Trophoblast cell (in vitro differentiated cells and primary cell): ENCODE measurements around the gene PCGF5. TPM values are rescaled to one million over a fixed set of nuclear protein-coding genes. Genes with fewer than 3 reads are reported as not detected.

ENCODE experiments used
- DNase-seq, 2 donors: peaks; one replicate each; pipeline ENCODE4 v3.0.0-alpha.2; 2016
- H2AFZ ChIP-seq: 2 replicates; pipeline ENCODE4 v1.6.1; 2013; ENCODE audit warnings: low read length, moderate library complexity, mild to moderate bottlenecking; ENCODE audit not compliant: insufficient read depth, poor library complexity
- H2AK5ac ChIP-seq: 2 replicates; pipeline ENCODE4 v1.6.1; 2013; ENCODE audit warnings: mild to moderate bottlenecking, low read length
- H2BK120ac ChIP-seq: 2 replicates; pipeline ENCODE4 v1.6.1; 2013; ENCODE audit warnings: low read length, mild to moderate bottlenecking, moderate library complexity; ENCODE audit not compliant: insufficient read depth, poor library complexity
- H2BK12ac ChIP-seq: 2 replicates; pipeline ENCODE4 v1.6.1; 2013; ENCODE audit warnings: mild to moderate bottlenecking, low read length, moderate library complexity
- H2BK5ac ChIP-seq: 2 replicates; pipeline ENCODE4 v1.6.1; 2013; ENCODE audit warnings: low read length, low read depth, moderate library complexity, mild to moderate bottlenecking; ENCODE audit not compliant: poor library complexity
- H3K14ac ChIP-seq: 2 replicates; pipeline ENCODE4 v1.6.1; 2013; ENCODE audit warnings: mild to moderate bottlenecking, low read length
- H3K18ac ChIP-seq: 2 replicates; pipeline ENCODE4 v1.6.1; 2013; ENCODE audit warnings: mild to moderate bottlenecking, low read length
- H3K23ac ChIP-seq: 2 replicates; pipeline ENCODE4 v1.6.1; 2013; ENCODE audit warnings: low read length
- H3K27ac ChIP-seq: 2 replicates; pipeline ENCODE4 v1.5.1; 2013; ENCODE audit warnings: low read depth, mild to moderate bottlenecking, inconsistent platforms, low read length, moderate library complexity
- H3K27me3 ChIP-seq: 2 replicates; pipeline ENCODE4 v1.6.1; 2013; ENCODE audit warnings: inconsistent platforms, mild to moderate bottlenecking, low read length, moderate library complexity; ENCODE audit not compliant: insufficient read depth
- H3K36me3 ChIP-seq, 2 experiments: 1 replicate in 1 of 2; 2 replicates in 1 of 2; pipeline ENCODE4 v1.6.1; 2013; ENCODE audit warnings: low read length in 2 of 2, mild to moderate bottlenecking in 2 of 2, moderate library complexity in 1 of 2; ENCODE audit not compliant: insufficient read depth in 2 of 2, control insufficient read depth in 1 of 2
- H3K4ac ChIP-seq: 2 replicates; pipeline ENCODE4 v1.6.1; 2013; ENCODE audit warnings: low read depth, mild to moderate bottlenecking, low read length, moderate library complexity
- H3K4me1 ChIP-seq, 2 experiments: 1 replicate in 1 of 2; 2 replicates in 1 of 2; pipeline ENCODE4 v1.6.1; 2013; ENCODE audit warnings: low read length in 2 of 2, mild to moderate bottlenecking in 2 of 2, moderate library complexity in 1 of 2; ENCODE audit not compliant: insufficient read depth in 2 of 2, control insufficient read depth in 1 of 2
- H3K4me2 ChIP-seq: 2 replicates; pipeline ENCODE4 v1.6.1; 2013; ENCODE audit warnings: inconsistent platforms, mild to moderate bottlenecking, low read length, moderate library complexity
- H3K4me3 ChIP-seq: 2 replicates; pipeline ENCODE4 v1.5.1; 2013; ENCODE audit warnings: mild to moderate bottlenecking, low read depth, low read length, inconsistent platforms
- H3K79me1 ChIP-seq: one replicate; pipeline ENCODE4 v1.6.1; 2013; ENCODE audit warnings: low read length
- H3K79me2 ChIP-seq: 2 replicates; pipeline ENCODE4 v1.6.1; 2013; ENCODE audit warnings: low read length, mild to moderate bottlenecking; ENCODE audit not compliant: control insufficient read depth, insufficient read depth, poor library complexity
- H3K9ac ChIP-seq: 2 replicates; pipeline ENCODE4 v1.6.1; 2013; ENCODE audit warnings: mild to moderate bottlenecking, low read length
- H3K9me3 ChIP-seq: 2 replicates; pipeline ENCODE4 v1.6.1; 2013; ENCODE audit warnings: low read depth, mild to moderate bottlenecking, control low read depth, inconsistent platforms, low read length; ENCODE audit not compliant: insufficient read depth
- H4K12ac ChIP-seq: 2 replicates; pipeline ENCODE4 v1.6.1; 2013; ENCODE audit warnings: low read depth, mild to moderate bottlenecking, low read length, moderate library complexity
- H4K8ac ChIP-seq: 2 replicates; pipeline ENCODE4 v1.6.1; 2013; ENCODE audit warnings: low read depth, mild to moderate bottlenecking, low read length, moderate library complexity
- H4K91ac ChIP-seq: one replicate; pipeline ENCODE4 v1.6.1; 2013; ENCODE audit warnings: low read depth, mild to moderate bottlenecking, low read length, moderate library complexity
- WGBS: extraction: QIAGEN DNeasy Blood & Tissue Kit; methylation state at CpG from one replicate; pipeline ENCODE4 v1.1.7; 2013; ENCODE audit warnings: missing lambda C conversion rate; ENCODE audit not compliant: insufficient read length, insufficient coverage; ENCODE audit errors: extremely low coverage; 5-methylcytosine and 5-hydroxymethylcytosine counted together
- polyA plus RNA-seq: library from polyadenylated mRNA; stranded (reverse); fragments of 200-250 nt; gene quantifications from 2 replicates; pipeline ENCODE4 v1.2.3, GENCODE V29; 2013

PCGF5 gene
- 6.8 and 7.2 TPM in 2 replicates for polyA plus RNA-seq

DNA sequence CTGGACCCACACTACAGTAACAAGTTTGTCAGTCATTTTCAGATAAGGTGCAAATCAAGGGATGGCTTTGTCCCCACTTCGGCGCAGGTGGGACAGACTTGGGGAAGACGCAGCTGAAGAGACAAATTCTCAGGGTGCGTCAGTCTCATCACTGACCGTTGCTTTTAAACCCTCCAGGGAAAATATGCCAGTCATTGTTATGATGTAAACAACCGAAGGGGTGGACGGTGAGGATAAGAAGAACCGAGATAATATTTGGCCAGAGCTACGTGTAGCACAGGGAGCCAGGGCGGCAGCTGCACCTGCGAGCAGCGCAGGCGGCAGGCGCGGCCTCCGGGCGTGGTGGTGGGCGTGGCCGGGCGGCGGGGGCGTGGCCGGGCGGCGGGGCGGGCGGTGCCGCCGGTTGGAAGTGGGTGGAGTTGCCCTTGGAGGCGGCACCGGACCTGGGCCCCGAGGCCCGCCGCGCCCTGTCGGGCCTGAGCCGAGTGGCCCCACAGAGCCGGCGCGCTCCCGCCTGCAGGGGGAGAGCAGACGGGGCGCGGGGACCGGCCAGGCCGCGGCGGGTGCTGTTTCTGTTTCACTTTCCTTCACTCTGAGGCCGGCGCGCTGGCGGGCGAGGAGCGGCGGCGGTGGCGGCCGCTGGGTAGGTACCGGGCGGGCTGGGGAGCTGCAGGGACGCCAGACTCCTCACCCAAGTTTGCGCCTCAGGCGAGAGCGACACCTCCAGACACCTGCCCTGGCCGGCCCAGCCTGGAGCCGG is at the start of gene PCGF5:
Gene PCGF5 (plus strand): TSS at position 470 of the 760 bp plus-strand sequence. CDS start 2,209 bp downstream, outside the sequence.
- H3K79me2 ChIP-seq: no peaks in the 10 kb centered on the region
- no peak within 1 kb of the TSS for H3K27ac ChIP-seq
- H3K27me3 ChIP-seq: peaks cover 5% of the 10 kb centered on the region
- peak within 1 kb of the TSS; percentile 87 for H3K4me2 ChIP-seq
- peak; percentile 80 to 86 for DNase-seq
- peak within 1 kb of the TSS; percentile 63 for H3K9ac ChIP-seq
- H3K4me1 ChIP-seq: peaks cover 2 to 3% of the 10 kb centered on the region in 2 experiments
- H4K91ac ChIP-seq: no peak within 1 kb of the TSS
- H3K23ac ChIP-seq: no peak within 1 kb of the TSS
- no CpG with 5 or more reads among the region's 66 CpGs for WGBS
- no peaks in the 10 kb centered on the region for H3K9me3 ChIP-seq
- peak within 1 kb of the TSS; percentile 14 for H2AFZ ChIP-seq
- no peak within 1 kb of the TSS for H2AK5ac ChIP-seq
- H2BK12ac ChIP-seq: no peak within 1 kb of the TSS
- no peaks in the 10 kb centered on the region for H3K79me1 ChIP-seq
- no peaks in the 10 kb centered on the region for H3K36me3 ChIP-seq
- no peak within 1 kb of the TSS for H4K8ac ChIP-seq
- H4K12ac ChIP-seq: no peak within 1 kb of the TSS
- no peak within 1 kb of the TSS for H3K18ac ChIP-seq
- no peak within 1 kb of the TSS for H2BK5ac ChIP-seq
- H3K14ac ChIP-seq: no peak within 1 kb of the TSS
- no peak within 1 kb of the TSS for H2BK120ac ChIP-seq
- peak within 1 kb of the TSS; percentile 78 for H3K4me3 ChIP-seq
- H3K4ac ChIP-seq: no peak within 1 kb of the TSS

DNA sequence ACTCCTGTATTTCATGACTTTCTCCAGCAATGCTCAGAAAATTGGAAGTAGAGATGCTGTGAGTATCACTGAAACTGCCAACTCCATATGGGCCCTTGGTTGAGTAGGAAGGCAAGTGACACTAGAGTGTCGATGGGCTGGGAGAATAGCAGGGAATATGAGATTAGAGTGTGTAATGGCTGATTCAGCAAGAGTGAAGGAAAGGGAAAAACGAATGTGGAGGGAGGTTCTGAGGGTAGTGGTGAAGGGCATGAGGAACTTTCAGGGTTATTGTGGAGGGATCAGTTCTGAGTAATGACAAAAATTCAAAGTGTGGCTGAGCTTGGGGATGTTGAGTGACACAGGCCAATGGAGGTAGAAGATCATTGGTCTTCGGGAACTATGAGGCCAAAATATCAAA is 49.0 kb upstream of the PCGF5 start:
- Histone ChIP-seq H2AK5ac (no peak overlapping the region), H3K36me3 (no peaks in the 10 kb centered on the region), H3K4me3 (no peak overlapping the region), H3K79me2 (no peaks in the 10 kb centered on the region), H4K12ac (no peak overlapping the region), H3K18ac (no peak overlapping the region), H3K27ac (no peak overlapping the region), H3K14ac (no peak overlapping the region), H3K4me1 (no peaks in the 10 kb centered on the region), H3K79me1 (no peaks in the 10 kb centered on the region), H3K9ac (no peak overlapping the region), H3K9me3 (no peaks in the 10 kb centered on the region), H4K8ac (no peak overlapping the region), H3K4ac (no peak overlapping the region), H2BK120ac (no peak overlapping the region), H3K4me2 (no peak overlapping the region), H2BK5ac (no peak overlapping the region), H3K27me3 (no peaks in the 10 kb centered on the region), H3K23ac (no peak overlapping the region), H2BK12ac (no peak overlapping the region), H4K91ac (no peak overlapping the region), H2AFZ (no peak overlapping the region)
- no CpG with 5 or more reads among the region's 3 CpGs for WGBS
- DNase-seq: no peak

DNA sequence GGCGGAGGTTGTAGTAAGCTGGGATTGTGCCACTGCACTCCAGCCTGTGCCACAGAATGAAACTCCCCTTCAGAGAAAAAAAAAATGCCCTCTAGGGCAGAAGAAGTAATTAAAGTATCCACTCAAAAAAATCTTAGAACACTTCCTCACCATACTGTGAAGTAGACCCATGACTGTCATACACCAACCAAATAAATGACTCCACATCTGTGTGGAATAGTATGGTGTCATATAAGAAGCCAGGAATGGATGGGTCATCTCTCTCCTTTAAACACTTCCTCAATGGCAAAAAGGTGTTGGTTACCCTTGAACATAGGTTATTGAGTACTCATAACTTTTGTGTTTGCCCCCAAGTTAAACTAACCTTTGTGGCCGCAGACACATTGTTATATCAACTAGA is 48.1 kb upstream of the PCGF5 start:
- Histone ChIP-seq H2BK12ac (no peak overlapping the region), H2AK5ac (no peak overlapping the region), H3K18ac (no peak overlapping the region), H4K8ac (no peak overlapping the region), H3K27me3 (no peaks in the 10 kb centered on the region), H3K9me3 (no peaks in the 10 kb centered on the region), H3K14ac (no peak overlapping the region), H3K27ac (no peak overlapping the region), H3K23ac (no peak overlapping the region), H3K4ac (no peak overlapping the region), H4K12ac (no peak overlapping the region), H3K4me3 (no peak overlapping the region), H3K9ac (no peak overlapping the region), H2AFZ (no peak overlapping the region), H2BK120ac (no peak overlapping the region), H3K36me3 (no peaks in the 10 kb centered on the region), H3K4me1 (no peaks in the 10 kb centered on the region), H4K91ac (no peak overlapping the region), H2BK5ac (no peak overlapping the region), H3K4me2 (no peak overlapping the region), H3K79me1 (no peaks in the 10 kb centered on the region), H3K79me2 (no peaks in the 10 kb centered on the region)
- no peak for DNase-seq
- WGBS: no CpG with 5 or more reads among the region's 2 CpGs

DNA sequence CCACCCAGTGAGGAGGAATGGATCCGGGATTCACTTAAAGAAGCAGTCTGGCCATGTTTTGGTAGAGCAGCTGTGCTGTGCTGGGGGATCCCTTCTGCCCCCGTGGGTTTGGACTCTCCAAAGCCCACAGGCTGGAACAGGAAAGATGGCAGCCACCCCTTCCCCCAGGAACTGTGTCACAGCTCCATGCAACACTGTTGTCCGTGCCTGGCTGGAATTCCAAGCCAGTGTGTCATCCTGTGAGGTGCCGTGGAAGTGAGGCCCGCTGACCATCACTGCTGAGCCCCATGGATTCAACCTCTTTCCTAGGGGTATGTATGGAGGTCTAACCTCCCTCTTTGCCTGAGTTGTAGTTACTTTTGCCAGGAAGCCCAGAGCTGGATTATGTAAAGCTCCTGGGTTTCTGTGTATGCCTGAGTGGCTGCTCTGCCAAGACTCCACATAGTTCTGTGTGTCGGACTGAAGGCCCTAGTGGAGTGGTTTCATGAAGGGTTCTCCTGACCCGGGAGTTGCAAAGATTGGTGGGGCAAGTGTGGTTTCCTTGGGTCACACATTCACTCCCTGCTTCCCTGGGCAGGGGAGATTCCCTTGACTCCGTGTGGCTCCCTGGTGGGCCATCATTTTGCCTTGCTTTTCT is 35.1 kb upstream of the PCGF5 start:
- Histone ChIP-seq H3K36me3 (no peaks in the 10 kb centered on the region), H3K9ac (no peak overlapping the region), H2BK5ac (no peak overlapping the region), H3K27me3 (no peaks in the 10 kb centered on the region), H2BK12ac (no peak overlapping the region), H4K91ac (peak overlapping the region; percentile 53), H3K27ac (no peak overlapping the region), H3K79me2 (no peaks in the 10 kb centered on the region), H3K18ac (no peak overlapping the region), H3K4ac (no peak overlapping the region), H3K79me1 (no peaks in the 10 kb centered on the region), H3K4me1 (peaks cover 9 to 10% of the 10 kb centered on the region in 2 experiments), H3K4me2 (peak overlapping the region; percentile 8), H4K8ac (no peak overlapping the region), H3K23ac (no peak overlapping the region), H2AFZ (no peak overlapping the region), H2BK120ac (no peak overlapping the region), H3K14ac (no peak overlapping the region), H2AK5ac (no peak overlapping the region), H3K9me3 (no peaks in the 10 kb centered on the region), H3K4me3 (no peak overlapping the region), H4K12ac (no peak overlapping the region)
- no CpG with 5 or more reads among the region's 8 CpGs for WGBS
- peak in 1 of 2 donors; percentile 36 for DNase-seq
